Endothelial cell of umbilical vein (primary cell): ENCODE measurements around the gene TTC23L. TPM values are rescaled to one million over a fixed set of nuclear protein-coding genes. Genes with fewer than 3 reads are reported as not detected.

ENCODE experiments used
- BruUV-seq: library from RNA; stranded (reverse); fragments of 400-500 nt; replicated peaks from 2 replicates; lab custom pipeline; 2021; lab: Mats Ljungman, UMichigan
- CTCF ChIA-PET: fragments of 300-600, 350-600 bp; sonication (Branson Sonifier 250); formaldehyde crosslinking; loops from one replicate; lab custom pipeline; 2021; ENCODE audit warnings: antibody characterized with exemption, inconsistent platforms; lab: Charles Lee
- POLR2A ChIA-PET: fragments of 300-600, 350-600 bp; sonication (Branson Sonifier 250); formaldehyde crosslinking; loops from one replicate; lab custom pipeline; 2021; ENCODE audit warnings: antibody characterized with exemption, inconsistent platforms; lab: Charles Lee
- DNase-seq: peaks from one replicate; pipeline ENCODE4 v3.0.0-alpha.2; 2011; ENCODE audit warnings: low read depth, low spot score
- FAIRE-seq: peaks from 2 replicates; lab custom pipeline; 2011; peaks lifted over from hg19 to GRCh38; lab: Jason Lieb, UNC
- H2AFZ ChIP-seq: 2 replicates; pipeline ENCODE4 v1.6.0; 2012; ENCODE audit warnings: low read depth, low read length, control low read depth, inconsistent platforms
- H3K27ac ChIP-seq: 2 replicates; pipeline ENCODE4 v1.5.1; 2011; ENCODE audit warnings: low read depth, mild to moderate bottlenecking, control low read depth, low read length, moderate library complexity; ENCODE audit not compliant: insufficient read depth
- H3K27me3 ChIP-seq, 2 experiments: 2 replicates each; pipeline versions ENCODE4 v1.6.0 to v1.6.1; 2011; ENCODE audit warnings: low read length in 2 of 2, mixed read lengths in 1 of 2; ENCODE audit not compliant: control insufficient read depth in 2 of 2, insufficient read depth in 2 of 2
- H3K36me3 ChIP-seq, 2 experiments: 2 replicates in 1 of 2; 3 replicates in 1 of 2; pipeline ENCODE4 v1.5.1; 2011; ENCODE audit warnings: low read length in 2 of 2, mild to moderate bottlenecking in 1 of 2, moderate library complexity in 1 of 2; ENCODE audit not compliant: control insufficient read depth in 2 of 2, insufficient read depth in 2 of 2; ENCODE audit errors: extremely low read depth in 1 of 2
- H3K4me1 ChIP-seq: 3 replicates; pipeline ENCODE4 v1.5.1; 2011; ENCODE audit warnings: mild to moderate bottlenecking, low read length; ENCODE audit not compliant: control insufficient read depth, insufficient read depth; ENCODE audit errors: extremely low read depth
- H3K4me2 ChIP-seq: 2 replicates; pipeline ENCODE4 v1.6.1; 2011; ENCODE audit warnings: low read length, control low read depth, mixed read lengths; ENCODE audit not compliant: insufficient read depth
- H3K4me3 ChIP-seq, 3 experiments: fragments of 200-600 bp in 1 of 3; sonication (generic), shearing (Covaris generic) in 1 of 3; replicated peaks in 1 of 3; 2 replicates each; pipeline ENCODE4 v1.5.1; 2011 to 2016; ENCODE audit warnings: control low read depth in 3 of 3, low read length in 3 of 3, mild to moderate bottlenecking in 2 of 3, inconsistent platforms in 1 of 3, low read depth in 1 of 3, moderate library complexity in 1 of 3; ENCODE audit not compliant: insufficient read depth in 1 of 3
- H3K79me2 ChIP-seq: 2 replicates; pipeline ENCODE4 v1.6.0; 2012; ENCODE audit warnings: low read length, inconsistent platforms; ENCODE audit not compliant: control insufficient read depth, insufficient read depth
- H3K9ac ChIP-seq: replicated peaks from 2 replicates; pipeline ENCODE3; 2011; ENCODE audit warnings: low read length, control low read depth; ENCODE audit not compliant: insufficient read depth; ENCODE audit errors: extremely low read depth
- H3K9me1 ChIP-seq: replicated peaks from 3 replicates; pipeline ENCODE4 v1.6.0; 2011; ENCODE audit warnings: mild to moderate bottlenecking, low read length; ENCODE audit not compliant: control insufficient read depth, insufficient read depth; ENCODE audit errors: extremely low read depth
- H3K9me3 ChIP-seq: replicated peaks from 2 replicates; pipeline ENCODE4 v1.5.1; 2012; ENCODE audit warnings: low read length, inconsistent platforms; ENCODE audit not compliant: control insufficient read depth, insufficient read depth
- H4K20me1 ChIP-seq: replicated peaks from 2 replicates; pipeline ENCODE3; 2011; ENCODE audit warnings: mild to moderate bottlenecking, low read length; ENCODE audit not compliant: control insufficient read depth, insufficient read depth; ENCODE audit errors: extremely low read depth
- CTCF ChIP-seq, 2 donors: IDR thresholded peaks; 1 replicate in 1 of 2; 2 replicates in 1 of 2; pipeline ENCODE4 v1.5.1; 2011; ENCODE audit warnings: low read length in 2 of 2, mild to moderate bottlenecking in 2 of 2, moderate library complexity in 2 of 2, control low read depth in 1 of 2, inconsistent platforms in 1 of 2, low read depth in 1 of 2; ENCODE audit not compliant: insufficient read depth in 1 of 2; ENCODE audit errors: extremely low read depth in 1 of 2
- EZH2 ChIP-seq: IDR thresholded peaks from 2 replicates; pipeline ENCODE4 v1.6.1; 2012; ENCODE audit warnings: borderline replicate concordance, low read depth, mild to moderate bottlenecking, moderate library complexity, low read length, inconsistent platforms; ENCODE audit not compliant: severe bottlenecking
- FOS ChIP-seq: IDR thresholded peaks from 2 replicates; pipeline ENCODE4 v1.6.1; 2011; ENCODE audit warnings: mild to moderate bottlenecking, low read length, moderate library complexity, borderline replicate concordance; ENCODE audit not compliant: insufficient read depth
- JUN ChIP-seq: IDR thresholded peaks from 2 replicates; pipeline ENCODE4 v1.6.1; 2011; ENCODE audit warnings: borderline replicate concordance, low read depth; ENCODE audit not compliant: insufficient read length, insufficient read depth
- MAX ChIP-seq: IDR thresholded peaks from 2 replicates; pipeline ENCODE4 v1.6.1; 2011; ENCODE audit not compliant: insufficient read depth, insufficient read length
- MYC ChIP-seq: IDR thresholded peaks from one replicate; pipeline ENCODE4 v1.6.1; 2011; ENCODE audit warnings: mild to moderate bottlenecking, low read depth, low read length
- POLR2A ChIP-seq: IDR thresholded peaks from 2 replicates; pipeline ENCODE4 v1.6.1; 2012; ENCODE audit warnings: low read depth, mild to moderate bottlenecking, control low read depth, low read length
- POLR2AphosphoS5 ChIP-seq: IDR thresholded peaks from 2 replicates; pipeline ENCODE4 v1.6.1; 2012; ENCODE audit warnings: low read depth, mild to moderate bottlenecking, control low read depth, low read length, moderate library complexity; ENCODE audit not compliant: insufficient read depth
- dilution Hi-C: fragments of 300-500 bp; cut with MboI; formaldehyde crosslinking; loops from one replicate; pipeline ENCODE4 v1.15.0; 2019; ENCODE audit warnings: low sequenced_read_pairs; ENCODE audit not compliant: extremely low pct_ligation_motif_present
- intact Hi-C: fragments of 100-400 bp; cut with micrococcal nuclease; formaldehyde crosslinking; loops from one replicate; pipeline ENCODE4 v1.10.0; 2022
- polyA plus RNA-seq, 4 experiments: library from polyadenylated mRNA; depleted of rRNA in 3 of 4; stranded (reverse) in 3 of 4; unstranded in 1 of 4; fragments of >200 nt; gene quantifications; 2 replicates each; pipeline versions ENCODE4 v1.2.1 to v1.2.3, GENCODE V29; 2011 to 2012; ENCODE audit warnings: missing spikeins in 1 of 4
- total RNA-seq: library from RNA; stranded (reverse); gene quantifications from 2 replicates; pipeline ENCODE4 v1.2.3, GENCODE V29; 2021

The TTC23L gene
- total and polyA plus RNA-seq, 2 donors (not counting 3 experiments of a cell fraction or from before 2014, with no cell fraction given), result not detected

GRCh38 chr5:34903260-34903659 lies 64.3 kb downstream of the TTC23L start:
- H3K79me2 ChIP-seq, result no peaks in the 10 kb centered on the region
- FAIRE-seq (no peak), DNase-seq (no peak)
- no peaks in the 10 kb centered on the region for H3K4me1 ChIP-seq
- no peaks in the 10 kb centered on the region for H3K27me3 ChIP-seq
- no TSS peak for BruUV-seq
- no peak overlapping the region for H3K9ac ChIP-seq
- H3K4me2 ChIP-seq, result no peak overlapping the region
- no peaks in the 10 kb centered on the region for H4K20me1 ChIP-seq
- H3K9me3 ChIP-seq, result no peaks in the 10 kb centered on the region
- H2AFZ ChIP-seq, result no peak overlapping the region
- H3K4me3 ChIP-seq, result no peak overlapping the region
- H3K9me1 ChIP-seq, result no peaks in the 10 kb centered on the region
- no peaks in the 10 kb centered on the region for H3K36me3 ChIP-seq
- no peak for TF ChIP-seq JUN
- TF ChIP-seq EZH2, result no peak
- TF ChIP-seq POLR2AphosphoS5, result no peak
- TF ChIP-seq FOS, result no peak
- no peak for TF ChIP-seq MAX
- no peak for TF ChIP-seq MYC
- TF ChIP-seq POLR2A, result no peak
- no peak for TF ChIP-seq CTCF (IDR thresholded peaks at IDR 0.05; ENCODE audit: extremely low read depth in 1 of 2, insufficient read depth in 1 of 2, low read depth in 1 of 2, low read length in 2 of 2)
- no peak overlapping the region for H3K27ac ChIP-seq
- intact Hi-C loops (no loop called here), dilution Hi-C loops (loop anchor here (25.0 kb wide), 1 partner anchor 416 kb away; no protein-coding TSS in a partner anchor)
- POLR2A ChIA-PET, result interaction anchor here (0.8 kb wide), 1 partner anchor 376 kb away, joined by 3 read pairs; no protein-coding TSS in a partner anchor
- CTCF ChIA-PET, result interaction anchor here (0.8 to 5.0 kb wide), 6 partner anchors 10 to 428 kb away, joined by 3 to 48 read pairs (median 4); partner anchors contain the start of genes BRIX1 and RAD1
